ENCODE results near the gene TMEM107.
A peak's percentile ranks its signal among the peaks of the same experiment; 100 is the strongest.

Gene TMEM107

GRCh38 chr17:8162233-8162996 is 13.8 kb downstream of the TMEM107 start, which contains the start of gene VAMP2:
Gene VAMP2, minus strand, starts transcription at chr17:8162948. Its CDS starts 69 bp downstream, at chr17:8162879.
- DNase-seq (ENCODE audit: low read depth, low spot score): peak; percentile 71

- no peak for DNase-seq (ENCODE audit: low read depth, low spot score)
These were observed 14.6 kb downstream of the TMEM107 start for GRCh38 chr17:8161289-8162232.

DNA sequence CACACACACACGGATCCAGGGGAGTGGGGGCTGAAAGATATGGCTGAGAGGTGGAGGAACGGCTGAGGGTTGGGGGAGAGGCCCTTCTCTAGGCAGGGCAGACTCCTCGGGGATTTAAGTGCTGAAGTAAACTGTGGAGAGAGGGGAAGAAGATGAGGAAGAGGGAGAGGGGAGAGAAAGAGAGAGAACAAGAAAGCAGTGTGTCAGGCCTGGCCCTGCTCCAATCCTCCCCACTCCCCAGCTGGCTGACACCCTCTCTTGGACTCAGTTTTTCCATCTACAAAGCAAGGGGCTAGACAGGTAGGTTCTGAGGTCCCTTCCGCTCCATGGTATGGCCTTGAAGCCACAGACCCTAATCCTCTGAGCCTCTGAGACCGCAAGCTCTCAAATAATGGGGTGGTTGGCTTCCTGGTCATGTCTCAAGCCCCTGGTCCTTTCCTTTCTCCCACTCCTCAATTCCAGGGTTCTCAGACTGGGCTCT is 15.4 kb downstream of the TMEM107 start:
- DNase-seq (ENCODE audit: low read depth, low spot score): no peak

DNA sequence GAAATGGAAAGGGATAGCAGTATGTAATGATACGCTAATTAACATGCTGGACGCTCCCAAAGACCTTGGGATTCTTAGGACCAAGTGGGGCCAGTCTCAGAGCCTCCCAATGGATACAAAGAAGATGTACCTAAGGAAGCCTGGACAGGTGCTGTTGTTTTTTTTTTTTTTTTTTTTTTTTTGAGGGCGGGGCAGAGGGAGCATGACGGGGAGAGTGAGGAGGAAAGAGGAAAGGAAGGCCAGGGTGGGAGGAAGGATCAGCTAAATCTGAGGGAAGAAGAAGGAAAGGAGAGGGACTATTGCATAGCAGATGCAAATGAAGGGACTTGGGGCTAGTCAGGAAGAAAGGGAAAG is 16.0 kb downstream of the TMEM107 start:
- no peak for DNase-seq (ENCODE audit: low read depth, low spot score)

DNA sequence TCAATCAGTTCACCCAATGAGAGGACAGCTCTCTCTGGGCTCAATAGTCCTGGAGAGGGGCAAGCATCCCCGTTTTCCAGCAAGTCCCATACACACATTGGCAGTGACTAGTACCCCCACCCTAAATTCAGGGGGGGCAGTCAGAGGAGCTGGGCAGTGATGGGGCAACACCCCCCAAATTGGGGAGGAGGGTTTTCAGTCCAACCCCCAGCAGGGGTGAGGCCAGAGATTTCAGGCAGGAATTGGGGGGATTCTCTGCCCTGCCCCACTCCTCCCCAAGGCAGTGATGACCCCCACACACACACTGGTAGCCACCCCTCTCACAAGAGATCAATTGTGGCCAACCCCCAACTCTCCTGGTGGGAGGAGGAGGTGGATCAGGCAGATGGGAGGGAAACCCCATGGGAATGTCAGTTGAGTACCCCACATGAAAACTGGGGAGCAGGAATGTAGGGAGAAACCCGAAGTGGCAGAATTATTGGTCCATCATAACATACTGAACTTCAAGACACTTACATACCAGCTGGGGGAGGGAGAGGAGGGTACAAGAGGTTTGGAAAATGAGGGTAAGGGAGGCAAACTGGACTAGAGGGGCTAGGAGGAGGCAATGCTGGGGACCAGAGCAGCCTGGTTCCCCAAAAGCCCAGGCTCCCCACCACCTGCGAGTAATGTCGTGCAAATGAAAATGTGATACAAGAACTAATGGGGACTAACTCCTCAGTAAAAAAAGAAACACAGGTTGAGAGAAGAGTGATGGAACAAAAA is 16.5 kb downstream of the TMEM107 start:
- no peak for DNase-seq (ENCODE audit: low read depth, low spot score)

GRCh38 chr17:8159032-8159400 is 17.2 kb downstream of the TMEM107 start:
- DNase-seq (ENCODE audit: low read depth, low spot score): no peak

DNA sequence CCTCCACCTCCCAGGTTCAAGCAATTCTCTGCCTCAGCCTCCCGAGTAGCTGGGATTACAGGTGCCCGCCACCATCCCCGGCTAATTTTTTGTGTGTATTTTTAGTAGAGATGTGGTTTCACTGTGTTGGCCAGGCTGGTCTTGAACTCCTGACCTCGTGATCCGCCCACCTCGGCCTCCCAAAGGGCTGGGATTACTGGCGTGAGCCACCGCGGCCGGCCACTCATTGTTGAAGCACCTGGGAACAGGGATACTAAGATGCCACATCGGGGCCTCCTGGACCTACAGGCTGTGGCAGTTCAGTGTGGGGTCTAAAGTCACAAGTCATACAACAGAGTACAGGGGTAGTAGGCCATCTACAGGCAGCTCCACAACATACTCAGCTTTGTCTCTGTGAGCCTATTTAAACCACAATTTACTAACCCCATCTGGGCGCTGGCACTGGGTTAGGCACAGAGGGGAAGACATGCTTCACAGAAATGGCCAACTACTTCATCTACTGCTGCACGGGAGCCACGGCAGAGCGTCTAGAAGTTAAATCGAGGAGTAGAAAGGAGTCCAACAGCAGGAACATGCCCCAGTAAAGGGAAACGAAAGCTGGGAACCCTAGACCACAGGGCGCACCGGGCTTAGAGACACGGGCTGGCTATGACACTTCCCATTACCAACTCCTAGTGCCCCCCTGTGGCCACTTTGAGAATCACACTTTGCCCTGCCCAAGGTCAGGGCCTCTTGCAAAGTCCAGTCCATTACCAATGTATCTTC is 17.7 kb downstream of the TMEM107 start:
- DNase-seq (ENCODE audit: low read depth, low spot score): peak; percentile 81

GRCh38 chr17:8156246-8156992 is 19.8 kb downstream of the TMEM107 start:
- peak; percentile 100 for DNase-seq (ENCODE audit: low read depth, low spot score)

- DNase-seq (ENCODE audit: low read depth, low spot score): no peak
These were observed 20.3 kb downstream of the TMEM107 start for GRCh38 chr17:8155996-8156245.

DNA sequence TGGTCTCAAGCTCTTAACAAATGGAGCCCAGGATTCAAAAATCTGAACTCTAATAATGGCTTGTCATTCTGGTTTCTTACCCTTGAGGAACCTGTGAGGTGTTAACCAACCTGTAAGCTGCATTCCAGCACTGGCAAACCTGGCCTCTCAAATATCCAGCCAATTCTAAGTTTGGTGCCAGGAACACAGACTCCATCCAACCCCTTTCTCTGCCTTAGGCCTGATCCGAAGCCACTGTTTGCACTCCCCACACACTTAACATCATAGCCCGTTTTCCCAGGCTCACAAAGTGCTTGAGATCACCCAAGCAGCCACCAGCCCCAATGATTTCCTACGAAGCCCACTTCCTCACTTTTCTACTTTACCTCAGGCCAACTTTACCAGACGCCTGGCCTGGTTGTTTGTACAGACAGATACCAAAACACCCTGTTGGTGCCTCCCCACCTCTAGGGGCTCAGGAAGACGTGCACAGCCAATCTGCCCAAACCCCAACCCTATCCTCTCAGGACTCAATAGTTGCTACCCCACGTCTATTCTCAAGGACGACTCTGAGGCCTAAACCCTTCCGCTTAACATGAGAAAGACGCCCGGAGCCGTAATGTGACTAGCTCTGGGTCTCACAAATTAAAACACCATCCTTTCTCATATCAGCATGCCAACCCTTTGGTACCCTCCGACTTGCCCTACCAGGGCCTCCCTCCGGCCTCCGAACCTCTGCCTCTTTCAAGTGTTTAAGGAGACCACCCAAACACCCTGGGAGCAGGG is 20.8 kb downstream of the TMEM107 start:
- no peak for DNase-seq (ENCODE audit: low read depth, low spot score)

DNA sequence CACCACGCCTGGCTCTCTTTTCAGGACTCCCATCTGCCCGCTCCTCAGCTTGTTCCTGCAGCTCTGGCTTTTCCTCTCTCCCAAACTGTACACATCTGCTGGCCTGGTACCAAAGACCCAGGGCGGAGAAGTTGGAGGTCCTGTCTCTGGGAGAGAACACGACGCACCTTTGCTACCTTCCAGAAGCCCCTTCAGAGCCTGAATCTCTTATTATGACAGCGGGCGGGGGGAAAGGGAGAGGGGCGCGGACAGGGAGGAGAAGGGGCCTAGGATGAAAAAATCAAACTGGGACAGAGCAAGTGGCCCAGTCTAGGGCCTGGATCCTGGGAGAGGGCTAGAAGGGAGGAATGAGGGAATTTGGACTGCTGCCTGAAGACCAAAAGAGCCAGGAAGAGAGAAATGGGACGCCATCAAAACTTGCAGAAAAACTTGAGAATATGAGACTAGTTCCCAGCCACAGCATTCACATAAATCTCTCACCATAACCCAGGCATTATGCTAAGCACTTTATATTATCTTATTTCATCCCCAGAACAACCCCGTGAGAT is 21.5 kb downstream of the TMEM107 start:
- DNase-seq (ENCODE audit: low read depth, low spot score): no peak

- peak; percentile 80 for DNase-seq (ENCODE audit: low read depth, low spot score)
These were observed 22.1 kb downstream of the TMEM107 start for GRCh38 chr17:8153957-8154607.

DNA sequence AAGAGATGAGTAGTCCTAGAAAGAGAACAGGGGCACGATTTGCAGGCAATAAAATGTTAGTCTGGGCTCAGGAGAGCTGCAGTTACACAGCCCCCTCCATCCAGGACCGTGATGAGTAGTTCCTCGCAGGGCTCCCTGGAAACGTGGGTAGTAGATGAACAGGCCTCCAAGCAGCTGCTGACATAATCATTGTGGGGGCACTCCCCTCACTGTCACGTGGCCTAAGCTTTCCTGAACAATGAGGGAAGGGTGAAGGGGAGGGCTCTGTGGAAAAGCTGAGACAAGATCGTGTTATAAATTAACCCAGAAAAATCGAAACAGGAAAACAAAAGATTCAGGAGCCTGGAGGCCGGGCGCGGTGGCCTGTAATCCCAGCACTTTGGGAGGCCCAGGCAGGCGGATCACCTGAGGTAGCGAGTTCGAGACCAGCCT is 22.6 kb downstream of the TMEM107 start:
- DNase-seq (ENCODE audit: low read depth, low spot score): no peak

- no peak for DNase-seq (ENCODE audit: low read depth, low spot score)
These were observed 23.1 kb downstream of the TMEM107 start for GRCh38 chr17:8153031-8153451.

GRCh38 chr17:8152112-8152775 is 23.9 kb downstream of the TMEM107 start, which contains the start of gene PER1:
Gene PER1, minus strand, starts transcription at chr17:8152404. Its CDS starts 1,698 bp downstream, at chr17:8150706.
- DNase-seq (ENCODE audit: low read depth, low spot score): peak; percentile 71

- no peak for DNase-seq (ENCODE audit: low read depth, low spot score)
These were observed 24.5 kb downstream of the TMEM107 start for GRCh38 chr17:8151641-8152111.

GRCh38 chr17:8151120-8151640 is 25.0 kb downstream of the TMEM107 start:
- peak; percentile 79 for DNase-seq (ENCODE audit: low read depth, low spot score)

All from activated CD4-positive, CD25-positive, alpha-beta regulatory T cell treated with anti-CD3 and anti-CD28 coated beads, Interleukin-2, amount 50 U/mL, for 16 hours (primary cell).